ENCODE data around the gene HAND2. TPM values are rescaled to one million over a fixed set of nuclear protein-coding genes. Genes with fewer than 3 reads are reported as not detected.

The HAND2 gene
- total RNA-seq, 1 donor from 2014 or later = not detected

DNA sequence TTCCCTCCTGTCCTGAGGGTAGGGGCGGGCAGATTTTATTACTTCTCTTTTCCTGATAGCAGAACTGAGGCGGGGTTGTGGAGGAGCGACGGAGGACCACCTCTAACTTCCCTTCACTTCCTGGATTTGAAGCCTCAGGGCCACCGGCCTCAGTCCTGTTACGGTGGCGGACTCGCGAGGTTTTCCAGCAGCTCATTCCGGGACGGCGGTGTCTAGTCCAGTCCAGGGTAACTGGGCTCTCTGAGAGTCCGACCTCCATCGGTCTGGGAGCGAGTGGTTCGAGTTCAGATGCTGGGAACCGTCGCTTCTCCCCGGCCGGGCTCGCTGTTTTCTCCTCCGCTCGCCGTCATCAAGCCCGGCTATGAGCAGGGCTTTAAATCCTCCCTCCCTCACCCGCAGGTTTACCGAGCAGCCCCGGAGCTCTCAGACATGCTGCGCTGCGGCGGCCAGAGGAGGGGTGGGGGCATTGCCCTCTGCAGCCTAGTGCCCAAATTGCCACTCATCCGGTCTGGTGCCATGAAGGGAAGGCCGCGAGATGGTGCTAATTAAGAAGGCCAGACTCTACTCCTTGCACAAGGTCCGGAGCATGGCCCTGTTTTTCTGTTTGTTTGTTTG is 23.3 kb downstream of the HAND2 start:
- Mint-ChIP-seq H3K4me1 (peaks cover 27% of the 10 kb centered on the region), H3K27me3 (ENCODE audit: low read depth) (peaks cover 99% of the 10 kb centered on the region), H3K27ac (ENCODE audit: unreplicated experiment) (no peak overlapping the region), H3K36me3 (ENCODE audit: low read depth) (peaks cover 15% of the 10 kb centered on the region), H3K4me3 (peak overlapping the region; percentile 57), H3K9me3 (no peaks in the 10 kb centered on the region)
- no peak for DNase-seq (ENCODE audit: low read depth, low spot score)
- no peak for TF ChIP-seq CTCF (conservative IDR thresholded peaks at IDR 0.05)

DNA sequence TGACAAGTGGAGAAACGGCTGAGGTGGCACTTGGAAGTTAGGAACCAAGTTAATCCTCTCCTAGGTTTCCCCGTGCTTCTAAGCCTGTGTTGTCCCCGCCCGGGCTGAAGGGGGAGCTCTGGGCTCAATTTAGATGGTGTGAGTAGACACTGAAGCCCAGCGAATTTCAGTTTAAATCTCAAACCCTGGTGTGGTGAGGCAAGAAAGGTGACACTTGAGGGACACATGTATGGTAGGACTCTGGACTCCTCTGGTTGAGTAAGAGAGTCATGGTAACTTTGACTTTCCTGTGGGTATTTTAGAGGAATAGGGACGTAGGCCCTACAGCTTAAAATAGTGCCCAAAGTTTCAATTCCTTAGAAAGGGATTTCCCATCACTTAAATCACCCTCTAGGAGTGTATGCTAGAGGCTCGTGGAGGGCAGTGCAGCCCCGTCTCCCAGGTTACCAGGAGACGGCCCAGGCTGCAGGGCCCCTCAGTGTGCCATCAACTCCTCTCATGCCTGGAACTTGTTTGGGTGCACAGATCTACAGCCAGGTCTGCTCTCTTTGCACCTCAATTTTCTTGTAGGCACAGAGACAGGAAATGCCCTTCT is 24.0 kb downstream of the HAND2 start:
- peaks cover 15% of the 10 kb centered on the region for H3K36me3 Mint-ChIP-seq (ENCODE audit: low read depth)
- peak overlapping the region; percentile 49 for H3K4me3 Mint-ChIP-seq
- peaks cover 27% of the 10 kb centered on the region for H3K4me1 Mint-ChIP-seq

GRCh38 chr4:173504181-173504503 is 25.9 kb downstream of the HAND2 start:
- no peak overlapping the region for H3K4me3 Mint-ChIP-seq
- H3K27ac Mint-ChIP-seq (ENCODE audit: unreplicated experiment) = no peak overlapping the region
- peaks cover 10% of the 10 kb centered on the region for H3K36me3 Mint-ChIP-seq (ENCODE audit: low read depth)
- peaks cover 95% of the 10 kb centered on the region for H3K27me3 Mint-ChIP-seq (ENCODE audit: low read depth)
- no peaks in the 10 kb centered on the region for H3K9me3 Mint-ChIP-seq
- DNase-seq (ENCODE audit: low read depth, low spot score) = no peak
- H3K4me1 Mint-ChIP-seq = peaks cover 22% of the 10 kb centered on the region
- TF ChIP-seq CTCF (conservative IDR thresholded peaks at IDR 0.05) = no peak

More for the DNA sequence above, 24.0 kb downstream of the HAND2 start:
- TF ChIP-seq CTCF (conservative IDR thresholded peaks at IDR 0.05) = peak; percentile 80
- Mint-ChIP-seq H3K27ac (ENCODE audit: unreplicated experiment) (no peak overlapping the region), H3K9me3 (no peaks in the 10 kb centered on the region), H3K27me3 (ENCODE audit: low read depth) (peaks cover 98% of the 10 kb centered on the region)
- DNase-seq (ENCODE audit: low read depth, low spot score) = no peak

DNA sequence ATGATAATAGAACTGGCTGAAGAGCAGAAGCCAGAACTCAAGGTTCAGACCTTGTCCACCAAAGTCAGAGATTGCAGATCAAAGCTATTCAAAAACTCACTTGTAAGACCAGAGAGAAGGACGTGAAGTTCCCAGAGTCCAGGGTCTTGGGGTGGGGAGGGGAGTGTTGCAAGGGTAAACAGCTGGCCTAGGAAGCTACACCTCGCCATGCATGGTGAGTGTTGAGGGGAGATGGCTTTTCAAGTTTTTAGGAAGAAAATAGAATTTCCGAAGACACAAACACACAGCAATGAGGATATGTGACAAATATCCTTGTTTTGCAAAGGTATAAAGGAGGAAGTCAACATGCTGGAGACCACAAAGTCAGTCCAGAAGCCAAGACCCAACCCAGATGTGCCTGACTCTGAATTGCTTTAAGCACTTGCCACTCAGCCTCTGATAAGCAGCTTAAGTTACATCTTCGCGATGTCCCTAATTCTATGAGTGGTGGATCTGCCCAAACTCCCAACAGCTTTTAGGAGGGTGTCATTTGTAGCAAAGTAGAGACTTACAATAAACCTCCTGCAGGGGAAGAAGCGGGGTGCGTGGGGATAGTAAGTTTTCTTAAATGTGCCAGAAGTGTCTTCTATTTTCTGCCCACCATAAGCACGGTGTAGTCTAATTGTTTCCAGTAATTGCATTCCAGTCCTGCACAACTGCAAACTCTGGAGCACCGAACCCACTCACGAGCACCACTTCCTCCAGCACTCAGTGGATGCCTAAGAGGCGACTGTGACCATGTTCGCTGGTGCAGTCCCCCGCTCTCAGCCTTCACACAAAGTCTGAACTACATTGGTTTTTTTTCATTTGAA is 26.5 kb downstream of the HAND2 start:
- Mint-ChIP-seq H3K36me3 (ENCODE audit: low read depth) (peaks cover 6% of the 10 kb centered on the region), H3K27ac (ENCODE audit: unreplicated experiment) (no peak overlapping the region), H3K4me1 (peaks cover 18% of the 10 kb centered on the region), H3K4me3 (no peak overlapping the region), H3K27me3 (ENCODE audit: low read depth) (peaks cover 95% of the 10 kb centered on the region), H3K9me3 (no peaks in the 10 kb centered on the region)
- no peak for DNase-seq (ENCODE audit: low read depth, low spot score)
- TF ChIP-seq CTCF (conservative IDR thresholded peaks at IDR 0.05) = no peak

GRCh38 chr4:173502282-173502681 is 27.7 kb downstream of the HAND2 start:
- no peaks in the 10 kb centered on the region for H3K9me3 Mint-ChIP-seq
- TF ChIP-seq CTCF (conservative IDR thresholded peaks at IDR 0.05) = no peak
- H3K4me3 Mint-ChIP-seq = no peak overlapping the region
- peaks cover 9% of the 10 kb centered on the region for H3K4me1 Mint-ChIP-seq
- no peak for DNase-seq (ENCODE audit: low read depth, low spot score)
- no peak overlapping the region for H3K27ac Mint-ChIP-seq (ENCODE audit: unreplicated experiment)
- no peaks in the 10 kb centered on the region for H3K36me3 Mint-ChIP-seq (ENCODE audit: low read depth)
- peaks cover 92% of the 10 kb centered on the region for H3K27me3 Mint-ChIP-seq (ENCODE audit: low read depth)
